ENCODE measurements around the gene KLK12.

The KLK12 gene

DNA sequence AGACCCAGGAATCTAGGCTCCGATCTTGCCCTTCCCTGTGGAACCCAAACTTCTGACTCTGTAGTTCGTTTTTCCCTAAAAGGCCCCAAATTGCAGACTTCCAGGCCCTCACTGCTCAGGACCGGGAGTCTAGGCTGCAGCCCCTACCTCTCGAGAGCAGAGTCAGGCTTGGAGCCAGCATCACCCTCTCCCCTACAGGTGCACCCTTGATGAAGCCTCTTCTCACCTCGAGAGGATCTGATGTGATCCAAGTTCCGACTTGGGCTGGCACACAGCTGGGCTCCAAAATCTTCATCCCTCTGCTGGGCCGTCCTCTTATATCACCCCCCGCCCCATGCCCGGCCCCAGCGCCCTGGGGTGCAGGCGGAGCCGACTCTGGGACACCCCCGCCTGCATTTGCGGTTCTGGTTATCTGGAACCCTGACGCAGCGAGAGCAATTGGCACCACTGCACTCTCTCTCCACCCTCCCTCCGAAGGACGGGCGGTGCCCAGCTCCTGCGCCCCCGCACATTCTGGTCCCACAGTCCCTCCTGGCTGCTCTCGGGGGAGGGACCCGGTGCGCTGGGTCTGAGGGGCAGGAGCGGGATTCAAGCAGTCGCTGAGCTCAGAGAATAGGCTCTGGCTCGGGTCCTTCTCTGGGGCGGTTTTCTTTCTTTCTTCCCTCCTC lies 51.0 kb downstream of the KLK12 start, which contains the start of gene KLK7:
KLK7 (minus strand) TSS at position 293 of the 668 bp plus-strand sequence. CDS start 1,518 bp downstream, outside the sequence.
- in situ Hi-C loops (cut with MboI; ENCODE audit: low sequenced_read_pairs): no loop called here

DNA sequence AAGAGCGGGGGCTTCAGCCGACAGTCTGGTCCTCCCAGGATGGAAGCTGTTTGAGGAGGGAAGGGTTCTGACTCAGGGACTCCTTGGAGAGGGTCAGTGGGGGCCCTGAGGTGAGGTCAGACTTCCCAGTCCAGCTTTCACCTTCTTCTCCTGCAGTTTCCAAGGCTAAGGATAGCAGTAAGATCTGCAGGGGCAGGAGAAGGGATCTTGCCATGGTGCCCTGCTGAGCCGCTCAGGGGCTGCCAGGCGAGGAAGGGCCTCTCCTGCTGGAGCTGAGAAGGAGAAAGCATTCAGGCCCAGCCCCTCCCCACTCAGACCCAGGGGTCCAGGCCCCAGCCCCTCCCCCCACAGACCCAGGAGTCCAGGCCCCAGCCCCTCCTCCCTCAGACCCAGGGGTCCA lies 52.6 kb downstream of the KLK12 start:
- in situ Hi-C loops (cut with MboI; ENCODE audit: low sequenced_read_pairs): no loop called here

DNA sequence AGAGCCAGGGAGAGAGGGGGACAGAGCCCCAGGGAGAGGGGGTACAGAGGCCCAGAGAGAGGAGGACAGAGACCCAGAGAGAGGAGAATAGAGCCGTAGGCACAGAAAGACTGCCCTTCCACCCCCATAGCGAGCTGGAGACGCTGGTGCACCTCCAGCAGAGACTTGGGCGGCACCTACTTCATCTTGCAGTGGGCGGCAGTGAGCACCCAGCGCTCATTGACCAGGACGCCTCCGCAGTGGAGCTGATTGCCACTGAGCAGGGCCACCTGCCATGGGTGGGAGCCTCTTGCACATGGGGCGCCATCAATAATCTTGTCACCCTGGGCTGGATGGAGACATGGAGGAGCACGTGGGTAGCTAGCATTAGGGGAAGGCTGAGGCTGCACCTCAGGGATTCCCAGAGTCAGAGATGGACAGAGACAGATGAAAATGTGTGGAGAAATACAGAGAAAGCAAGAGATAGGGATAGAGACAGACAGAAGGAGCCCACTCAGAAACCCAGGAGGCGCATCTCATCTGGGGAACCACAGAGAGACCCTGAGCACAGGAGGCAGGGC lies 53.1 kb downstream of the KLK12 start:
- in situ Hi-C loops (cut with MboI; ENCODE audit: low sequenced_read_pairs): no loop called here

DNA sequence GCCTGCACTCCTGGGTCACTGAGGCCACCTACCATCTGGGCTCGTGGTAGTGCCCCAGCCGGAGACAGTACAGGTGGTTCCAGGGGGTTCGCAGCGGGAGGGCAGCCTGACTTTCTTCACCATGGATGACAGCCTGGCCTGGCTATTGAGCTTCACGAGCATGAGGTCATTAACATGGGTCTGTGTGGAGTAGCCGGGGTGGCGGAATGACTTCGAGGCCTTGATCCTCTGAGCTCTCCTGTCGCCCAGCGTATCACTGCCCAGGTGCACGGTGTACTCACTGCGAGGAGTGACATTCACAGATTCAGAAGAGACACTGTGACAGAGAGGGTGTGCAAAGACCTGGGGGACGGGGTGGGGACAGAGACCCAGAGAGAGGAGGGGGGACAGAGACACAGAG lies 54.6 kb downstream of the KLK12 start:
- in situ Hi-C loops (cut with MboI; ENCODE audit: low sequenced_read_pairs): no loop called here

DNA sequence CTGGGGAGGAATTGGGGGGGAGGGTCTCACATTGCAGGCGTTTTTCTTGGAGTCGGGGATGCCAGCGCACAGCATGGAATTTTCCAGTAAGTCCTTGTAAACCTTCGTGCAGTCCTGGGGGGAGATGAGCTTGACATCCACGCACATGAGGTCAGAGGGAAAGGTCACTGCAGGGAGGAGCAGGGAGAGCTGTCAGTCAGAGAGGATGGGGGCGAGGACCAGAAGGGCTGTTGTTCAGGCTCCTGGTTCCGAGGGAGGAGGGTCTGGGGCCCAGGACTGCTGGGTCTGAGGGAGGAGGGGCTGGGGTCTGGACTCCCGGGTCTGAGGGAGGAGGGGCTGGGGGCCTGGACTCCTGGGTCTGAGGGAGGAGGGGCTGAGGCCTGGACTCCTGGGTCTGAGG lies 55.0 kb downstream of the KLK12 start:
- in situ Hi-C loops (cut with MboI; ENCODE audit: low sequenced_read_pairs): no loop called here
